ENCODE results near the gene LZTS3.

LZTS3 gene

DNA sequence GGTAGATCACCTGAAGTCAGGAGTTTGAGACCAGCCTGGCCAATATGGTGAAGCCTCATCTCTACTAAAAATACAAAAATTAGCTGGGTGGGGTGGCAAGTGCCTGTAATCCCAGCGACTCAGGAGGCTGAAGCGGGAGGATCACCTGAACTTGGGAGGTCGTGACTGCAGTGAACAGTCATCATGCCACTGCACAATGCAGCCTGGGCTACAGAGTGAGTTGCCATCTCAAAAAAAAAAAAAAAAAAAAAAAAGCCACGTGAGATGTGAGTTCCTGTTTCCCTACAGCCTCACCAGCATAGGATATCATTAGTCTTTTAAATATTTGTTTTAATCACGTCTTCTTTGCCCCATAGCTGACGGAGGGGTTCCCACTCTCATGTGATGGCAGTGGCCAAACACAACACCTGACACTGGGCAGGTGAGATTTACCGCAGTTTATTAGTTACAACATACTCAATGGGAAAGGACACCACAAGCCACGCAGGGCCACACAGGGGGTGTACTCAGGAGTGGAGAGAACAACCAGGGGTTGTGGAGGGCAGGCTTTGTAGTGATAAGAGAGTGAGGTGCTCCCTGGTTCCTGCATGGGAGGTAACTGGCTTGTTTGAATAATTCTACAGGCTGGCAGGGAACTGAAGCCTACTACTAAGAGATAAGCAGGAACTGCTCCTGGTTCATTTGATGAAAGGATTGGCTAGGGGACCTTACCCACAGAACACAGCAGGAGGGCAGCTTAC, 4.6 kb upstream of the LZTS3 start:
- no peaks in the 10 kb centered on the region for H3K36me3 ChIP-seq (ENCODE audit: control insufficient read depth, insufficient read depth, low read length)
- WGBS, 2 experiments, result 89 to 91% methylated on average over 7 to 8 of the region's 8 CpGs
- no peak overlapping the region for H3K27ac ChIP-seq (ENCODE audit: insufficient read depth, low read depth, low read length, poor library complexity, severe bottlenecking)
- no peak overlapping the region for H3K4me3 ChIP-seq (ENCODE audit: insufficient read depth, low read depth, low read length)
- no peaks in the 10 kb centered on the region for H3K9me3 ChIP-seq (ENCODE audit: control insufficient read depth, low read length)
- peaks cover 6% of the 10 kb centered on the region for H3K4me1 ChIP-seq (ENCODE audit: control insufficient read depth, insufficient read depth, low read length)
- H3K27me3 ChIP-seq (ENCODE audit: control insufficient read depth, insufficient read depth, low read length, poor library complexity, severe bottlenecking), result no peaks in the 10 kb centered on the region

- Histone ChIP-seq H3K27me3 (ENCODE audit: control insufficient read depth, insufficient read depth, low read length, poor library complexity, severe bottlenecking) (no peaks in the 10 kb centered on the region), H3K27ac (ENCODE audit: insufficient read depth, low read depth, low read length, poor library complexity, severe bottlenecking) (no peak overlapping the region), H3K9me3 (ENCODE audit: control insufficient read depth, low read length) (no peaks in the 10 kb centered on the region), H3K4me3 (ENCODE audit: insufficient read depth, low read depth, low read length) (no peak overlapping the region), H3K36me3 (ENCODE audit: control insufficient read depth, insufficient read depth, low read length) (no peaks in the 10 kb centered on the region), H3K4me1 (ENCODE audit: control insufficient read depth, insufficient read depth, low read length) (peaks cover 22% of the 10 kb centered on the region)
- 69 to 70% methylated on average over 1 of the region's 1 CpG for WGBS, 2 experiments
These were observed 1.9 kb upstream of the LZTS3 start for GRCh38 chr20:3175270-3175669.

- peaks cover 22% of the 10 kb centered on the region for H3K4me1 ChIP-seq (ENCODE audit: control insufficient read depth, insufficient read depth, low read length)
- H3K27ac ChIP-seq (ENCODE audit: insufficient read depth, low read depth, low read length, poor library complexity, severe bottlenecking), result no peak overlapping the region
- peak overlapping the region; percentile 86 for H3K4me3 ChIP-seq (ENCODE audit: insufficient read depth, low read depth, low read length)
- WGBS, 2 experiments, result 6 to 7% methylated on average over 8 to 12 of the region's 13 CpGs
- H3K36me3 ChIP-seq (ENCODE audit: control insufficient read depth, insufficient read depth, low read length), result no peaks in the 10 kb centered on the region
- no peaks in the 10 kb centered on the region for H3K27me3 ChIP-seq (ENCODE audit: control insufficient read depth, insufficient read depth, low read length, poor library complexity, severe bottlenecking)
- H3K9me3 ChIP-seq (ENCODE audit: control insufficient read depth, low read length), result no peaks in the 10 kb centered on the region
These were observed 1.3 kb upstream of the LZTS3 start for GRCh38 chr20:3174442-3175261.

DNA sequence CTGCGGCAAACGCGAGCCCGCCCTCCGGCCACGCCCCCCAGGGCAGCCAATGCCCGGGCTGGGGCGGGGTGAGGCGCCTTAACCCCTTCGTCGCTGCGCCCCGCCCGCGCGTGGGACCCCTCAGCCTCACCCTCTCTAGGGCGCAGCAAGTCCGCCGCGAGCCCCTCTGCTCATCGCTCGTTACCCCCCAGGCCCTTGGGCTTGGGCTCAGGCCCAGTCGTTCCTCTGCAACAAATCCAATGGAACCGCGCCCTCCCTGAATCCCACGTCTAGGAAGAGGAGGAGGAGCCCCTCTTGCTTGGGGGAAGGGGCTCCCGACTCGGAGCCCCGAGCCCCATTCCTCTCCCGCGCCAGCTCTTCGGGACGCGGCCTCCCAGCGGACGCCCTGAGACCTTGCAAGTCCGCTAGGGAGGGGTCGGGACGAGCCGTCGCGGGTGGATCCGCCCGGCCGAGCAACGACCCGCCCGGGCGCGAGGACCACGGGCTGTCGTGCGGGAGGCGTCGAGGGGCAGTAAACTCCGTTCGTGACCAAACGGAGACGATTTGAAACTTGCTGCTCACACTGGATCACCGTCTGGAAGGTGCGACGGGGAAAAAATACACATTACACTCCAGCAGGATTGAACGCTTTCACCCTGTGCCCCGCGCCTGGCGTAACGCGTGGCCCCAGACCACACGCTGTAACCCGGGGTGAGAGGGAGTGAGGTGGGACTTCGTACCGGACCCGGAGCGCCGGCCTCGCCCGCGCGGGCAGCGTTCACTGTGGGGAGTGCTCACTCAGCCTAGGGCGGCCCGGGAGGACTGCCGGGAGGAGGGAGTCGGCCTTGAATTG, 477 bp upstream of the LZTS3 start:
- Histone ChIP-seq H3K9me3 (ENCODE audit: control insufficient read depth, low read length) (no peaks in the 10 kb centered on the region), H3K27ac (ENCODE audit: insufficient read depth, low read depth, low read length, poor library complexity, severe bottlenecking) (peak overlapping the region; percentile 76), H3K4me3 (ENCODE audit: insufficient read depth, low read depth, low read length) (peak overlapping the region; percentile 86), H3K4me1 (ENCODE audit: control insufficient read depth, insufficient read depth, low read length) (peaks cover 22% of the 10 kb centered on the region), H3K36me3 (ENCODE audit: control insufficient read depth, insufficient read depth, low read length) (no peaks in the 10 kb centered on the region), H3K27me3 (ENCODE audit: control insufficient read depth, insufficient read depth, low read length, poor library complexity, severe bottlenecking) (peaks cover 8% of the 10 kb centered on the region)
- WGBS, 2 experiments, result 0% methylated on average over 84 of the region's 84 CpGs

DNA sequence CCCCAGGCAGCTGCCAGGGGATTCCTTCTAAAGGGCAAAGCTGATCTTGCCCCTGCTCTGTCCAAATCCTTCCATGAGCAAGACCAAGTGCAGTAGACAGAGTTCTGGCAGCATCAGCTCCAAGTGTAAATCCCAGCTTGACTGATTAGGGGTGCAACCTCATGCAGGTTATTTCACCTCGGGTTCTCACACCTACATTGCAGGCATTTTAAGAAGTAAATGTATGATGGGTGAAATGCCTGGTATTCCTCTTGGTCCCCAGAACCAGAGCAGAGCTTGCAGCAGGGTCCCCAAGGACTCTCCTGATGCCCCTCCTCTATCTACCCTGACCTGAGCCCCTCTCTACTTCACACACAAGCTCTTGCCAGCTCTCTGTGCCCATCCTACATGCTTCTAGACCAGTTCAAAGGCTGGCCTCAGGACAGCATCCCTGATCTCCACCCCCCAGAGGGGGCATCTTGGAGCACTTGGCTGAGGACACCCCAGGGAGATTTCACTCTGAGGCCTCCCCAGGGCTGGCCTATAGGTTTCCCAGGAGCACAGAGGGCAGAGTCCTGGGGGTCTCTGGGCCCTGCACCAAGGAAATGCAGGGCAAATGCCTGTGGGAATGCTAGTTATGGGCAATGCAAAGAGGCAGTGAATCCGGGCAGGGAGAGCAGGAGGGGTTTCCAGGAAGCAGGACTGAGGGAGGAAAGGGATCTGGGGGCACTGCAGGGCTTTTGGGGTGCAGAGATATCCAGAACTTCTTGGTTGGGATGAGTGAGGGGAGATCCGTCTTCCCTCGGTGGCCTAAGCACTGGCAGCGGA, 1.0 kb downstream of the LZTS3 start:
- WGBS, 2 experiments, result 41 to 50% methylated on average over 5 of the region's 5 CpGs
- no peaks in the 10 kb centered on the region for H3K36me3 ChIP-seq (ENCODE audit: control insufficient read depth, insufficient read depth, low read length)
- peaks cover 22% of the 10 kb centered on the region for H3K4me1 ChIP-seq (ENCODE audit: control insufficient read depth, insufficient read depth, low read length)
- peaks cover 23% of the 10 kb centered on the region for H3K27me3 ChIP-seq (ENCODE audit: control insufficient read depth, insufficient read depth, low read length, poor library complexity, severe bottlenecking)
- no peak overlapping the region for H3K27ac ChIP-seq (ENCODE audit: insufficient read depth, low read depth, low read length, poor library complexity, severe bottlenecking)
- H3K9me3 ChIP-seq (ENCODE audit: control insufficient read depth, low read length), result no peaks in the 10 kb centered on the region
- peak overlapping the region; percentile 86 for H3K4me3 ChIP-seq (ENCODE audit: insufficient read depth, low read depth, low read length)

GRCh38 chr20:3171391-3172125, 1.8 kb downstream of the LZTS3 start:
- Histone ChIP-seq H3K27me3 (ENCODE audit: control insufficient read depth, insufficient read depth, low read length, poor library complexity, severe bottlenecking) (peaks cover 26% of the 10 kb centered on the region), H3K4me1 (ENCODE audit: control insufficient read depth, insufficient read depth, low read length) (peaks cover 22% of the 10 kb centered on the region), H3K36me3 (ENCODE audit: control insufficient read depth, insufficient read depth, low read length) (no peaks in the 10 kb centered on the region), H3K4me3 (ENCODE audit: insufficient read depth, low read depth, low read length) (no peak overlapping the region), H3K9me3 (ENCODE audit: control insufficient read depth, low read length) (no peaks in the 10 kb centered on the region), H3K27ac (ENCODE audit: insufficient read depth, low read depth, low read length, poor library complexity, severe bottlenecking) (no peak overlapping the region)
- 71 to 77% methylated on average over 14 of the region's 14 CpGs for WGBS, 2 experiments

DNA sequence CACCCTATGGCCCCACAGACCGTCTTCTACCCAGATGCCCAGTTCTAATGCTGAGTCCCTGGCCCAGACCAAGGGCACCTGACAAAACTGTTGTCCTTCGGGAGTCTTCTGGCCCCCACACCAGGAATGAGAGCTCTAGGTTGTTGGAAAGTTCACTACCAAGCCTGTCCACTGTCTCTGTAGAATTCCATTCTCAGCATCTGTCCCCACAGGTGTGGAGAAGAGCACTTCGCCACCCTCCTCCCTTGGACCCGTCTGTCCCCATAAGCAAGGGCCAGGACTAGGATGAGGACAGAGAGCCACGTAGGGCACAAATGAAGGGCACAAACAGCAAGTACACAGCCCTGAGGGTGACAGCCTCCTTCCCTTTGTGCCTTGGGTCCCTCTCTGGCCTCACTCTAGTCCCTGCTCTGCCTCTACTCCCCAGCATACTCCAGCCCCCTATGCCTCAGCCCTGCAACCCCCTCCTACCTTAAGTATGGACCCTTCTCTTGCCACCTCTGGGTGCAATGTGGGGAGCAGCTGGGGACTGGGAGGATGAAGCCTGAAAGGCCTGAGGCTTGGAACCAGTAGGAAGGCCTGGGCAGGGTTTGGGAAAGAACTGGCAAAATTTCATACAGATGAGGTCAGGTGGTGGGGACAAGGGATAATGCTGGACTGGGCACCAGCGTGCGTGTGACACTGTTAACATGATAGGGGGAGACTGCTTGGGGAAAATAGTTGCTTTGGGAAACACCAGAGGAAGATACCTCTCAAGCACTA, 4.3 kb downstream of the LZTS3 start:
- Histone ChIP-seq H3K36me3 (ENCODE audit: control insufficient read depth, insufficient read depth, low read length) (no peaks in the 10 kb centered on the region), H3K9me3 (ENCODE audit: control insufficient read depth, low read length) (no peaks in the 10 kb centered on the region), H3K4me3 (ENCODE audit: insufficient read depth, low read depth, low read length) (peak overlapping the region; percentile 23), H3K27me3 (ENCODE audit: control insufficient read depth, insufficient read depth, low read length, poor library complexity, severe bottlenecking) (peaks cover 26% of the 10 kb centered on the region), H3K4me1 (ENCODE audit: control insufficient read depth, insufficient read depth, low read length) (peaks cover 16% of the 10 kb centered on the region), H3K27ac (ENCODE audit: insufficient read depth, low read depth, low read length, poor library complexity, severe bottlenecking) (no peak overlapping the region)
- WGBS, 2 experiments, result 81 to 86% methylated on average over 7 of the region's 7 CpGs

DNA sequence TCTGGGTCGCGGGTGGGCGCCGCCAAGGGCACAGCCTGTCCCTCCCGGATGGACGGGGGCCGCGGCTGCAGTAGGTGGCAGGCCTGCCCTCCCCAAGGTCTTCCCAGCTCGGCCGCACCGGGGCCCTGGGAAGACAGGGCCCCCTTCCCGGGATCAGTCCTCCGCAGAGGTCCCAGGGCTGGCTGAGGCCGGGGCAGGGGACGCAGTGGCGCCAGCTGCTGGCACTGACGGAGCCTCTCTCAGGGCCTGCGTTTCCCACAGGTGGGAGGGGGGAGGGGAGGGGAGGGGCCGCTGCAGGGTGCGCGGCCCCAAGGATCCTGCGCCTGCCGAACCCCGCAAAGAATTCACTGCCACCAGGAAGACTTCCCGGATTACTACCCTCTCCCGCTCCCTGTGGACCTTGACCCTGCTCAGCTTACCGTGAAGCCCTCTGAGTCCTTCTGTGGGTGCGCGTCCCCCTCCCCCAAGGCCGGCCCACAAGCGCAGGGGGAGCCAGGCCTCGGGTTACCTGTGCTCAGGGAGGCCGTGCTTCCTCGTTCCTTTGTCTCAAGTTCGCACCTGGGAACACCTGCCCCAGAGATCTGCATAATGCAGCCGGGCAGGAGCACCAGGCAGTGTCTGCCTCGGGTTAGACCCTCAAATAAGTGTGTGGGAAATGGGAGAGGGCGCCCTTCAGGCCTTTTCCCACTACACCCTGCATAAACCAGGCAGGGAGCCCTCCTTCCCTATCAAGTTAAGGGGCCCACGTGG, 5.1 kb downstream of the LZTS3 start:
- Histone ChIP-seq H3K4me3 (ENCODE audit: insufficient read depth, low read depth, low read length) (peak overlapping the region; percentile 23), H3K27ac (ENCODE audit: insufficient read depth, low read depth, low read length, poor library complexity, severe bottlenecking) (no peak overlapping the region), H3K36me3 (ENCODE audit: control insufficient read depth, insufficient read depth, low read length) (no peaks in the 10 kb centered on the region), H3K4me1 (ENCODE audit: control insufficient read depth, insufficient read depth, low read length) (peaks cover 16% of the 10 kb centered on the region), H3K27me3 (ENCODE audit: control insufficient read depth, insufficient read depth, low read length, poor library complexity, severe bottlenecking) (peaks cover 26% of the 10 kb centered on the region), H3K9me3 (ENCODE audit: control insufficient read depth, low read length) (no peaks in the 10 kb centered on the region)
- 10 to 14% methylated on average over 39 of the region's 39 CpGs for WGBS, 2 experiments

Measured in ectodermal cell (in vitro differentiated cells).